Sigmoid colon (tissue), 7 donors: Measurements from ENCODE around the gene SRP54. TPM values are rescaled to one million over a fixed set of nuclear protein-coding genes. Genes with fewer than 3 reads are reported as not detected.

ENCODE experiments used
- DNase-seq: peaks from one replicate; pipeline ENCODE4 v3.0.0-alpha.2; 2019
- H3K27ac ChIP-seq, 4 donors: fragments of 200-600 bp; sonication (generic); one replicate each; pipeline ENCODE4 v1.5.1; 2016 to 2019; ENCODE audit warnings: mild to moderate bottlenecking in 1 of 4
- H3K27me3 ChIP-seq, 3 donors: fragments of 200-600 bp; sonication (generic); one replicate each; pipeline ENCODE4 v1.5.1; 2019; ENCODE audit warnings: mild to moderate bottlenecking in 1 of 3
- H3K36me3 ChIP-seq, 4 donors: fragments of 200-600 bp; sonication (generic); one replicate each; pipeline ENCODE4 v1.5.1; 2016 to 2019
- H3K4me1 ChIP-seq, 4 donors: fragments of 200-600 bp; sonication (generic); one replicate each; pipeline ENCODE4 v1.5.1; 2017 to 2019
- H3K4me3 ChIP-seq, 4 donors: fragments of 200-600 bp; sonication (generic); one replicate each; pipeline ENCODE4 v1.5.1; 2017 to 2019; ENCODE audit warnings: mild to moderate bottlenecking in 2 of 4, moderate library complexity in 1 of 4
- H3K9me3 ChIP-seq, 4 donors: fragments of 200-600 bp in 3 of 4; sonication (generic) in 3 of 4; one replicate each; pipeline versions ENCODE4 v1.5.1 to v1.6.1; 2013 to 2019
- CTCF ChIP-seq, 4 experiments: fragments of 450-650 bp in 3 of 4; fragments of 200-600 bp in 1 of 4; IDR thresholded peaks; one replicate each; pipeline ENCODE4 v1.5.1; 2016 to 2019; ENCODE audit warnings: antibody characterized with exemption in 4 of 4, mild to moderate bottlenecking in 3 of 4, moderate library complexity in 2 of 4
- EP300 ChIP-seq, 4 donors: sonication (generic); formaldehyde crosslinking; IDR thresholded peaks; one replicate each; pipeline ENCODE4 v1.6.1; 2017; ENCODE audit warnings: antibody characterized with exemption in 4 of 4
- POLR2A ChIP-seq, 2 donors: fragments of 450-650 bp; IDR thresholded peaks; one replicate each; pipeline ENCODE4 v1.6.1; 2016; ENCODE audit warnings: antibody characterized with exemption in 2 of 2, mild to moderate bottlenecking in 2 of 2, moderate library complexity in 2 of 2
- POLR2AphosphoS5 ChIP-seq, 4 donors: sonication (generic); formaldehyde crosslinking; IDR thresholded peaks; one replicate each; pipeline ENCODE4 v1.6.1; 2017; ENCODE audit warnings: antibody characterized with exemption in 4 of 4
- WGBS, 2 donors: extraction: QIAGEN DNeasy Blood & Tissue Kit; methylation state at CpG; one replicate each; pipeline ENCODE4 v1.1.7; 2013; 5-methylcytosine and 5-hydroxymethylcytosine counted together
- intact Hi-C: fragments of 100-400 bp; cut with DNase I; formaldehyde crosslinking; loops from one replicate; pipeline ENCODE4 v1.15.1; 2023
- polyA plus RNA-seq, 3 donors: library from polyadenylated mRNA; stranded (reverse); fragments of 200-250 nt; gene quantifications; one replicate each; pipeline ENCODE4 v1.2.3, GENCODE V29; 2013
- total RNA-seq, 4 donors: library from RNA; depleted of rRNA; stranded (reverse); fragments of >200 nt; gene quantifications; one replicate each; pipeline ENCODE4 v1.1.0, GENCODE V29; 2016
- donor health status: healthy with polysubstance abuse.
- donor health status: Bipolar disorder and iron deficiency.
- donor health status: healthy.

The SRP54 gene
- total and polyA plus RNA-seq, 7 donors = 29.9 to 36.1 (median 34.2) TPM

- H3K36me3 ChIP-seq = no peaks in the 10 kb centered on the region
- H3K27ac ChIP-seq = no peak overlapping the region
- intact Hi-C loops = loop anchor here (10.0 kb wide), 3 partner anchors 168 to 782 kb away; partner anchors contain the start of genes BAZ1A, BRMS1L and PSMA6
- H3K4me3 ChIP-seq = no peak overlapping the region
- H3K27me3 ChIP-seq = no peaks in the 10 kb centered on the region
- peaks cover 0 to 19% (median 13%) of the 10 kb centered on the region in 4 donors for H3K4me1 ChIP-seq
- no peak for TF ChIP-seq POLR2A (IDR thresholded peaks at IDR 0.05)
- TF ChIP-seq POLR2AphosphoS5 (IDR thresholded peaks at IDR 0.05) = no peak
- no peak for TF ChIP-seq CTCF (IDR thresholded peaks at IDR 0.05)
- no peak for TF ChIP-seq EP300 (IDR thresholded peaks at IDR 0.05)
- no peak for DNase-seq
- H3K9me3 ChIP-seq = no peaks in the 10 kb centered on the region
- 91 to 92% methylated on average over 2 of the region's 2 CpGs for WGBS, 2 donors
These were observed 60.3 kb downstream of the SRP54 start for GRCh38 chr14:35043046-35043445.

- Histone ChIP-seq H3K27ac (peak overlapping the region; percentile 93 to 98 (median 97)), H3K36me3 (peaks cover 0 to 4% (median 0%) of the 10 kb centered on the region in 4 donors), H3K4me1 (peaks cover 0 to 22% (median 17%) of the 10 kb centered on the region in 4 donors), H3K27me3 (no peaks in the 10 kb centered on the region), H3K9me3 (no peaks in the 10 kb centered on the region), H3K4me3 (peak overlapping the region; percentile 67 to 87 (median 82))
- intact Hi-C loops = loop anchor here (5.0 to 10.0 kb wide), 6 partner anchors 77 to 780 kb away; partner anchors contain the start of genes BAZ1A, BRMS1L, CFL2 and NFKBIA
- TF ChIP-seq CTCF (IDR thresholded peaks at IDR 0.05) (no peak), POLR2AphosphoS5 (IDR thresholded peaks at IDR 0.05) (no peak), EP300 (IDR thresholded peaks at IDR 0.05) (no peak), POLR2A (IDR thresholded peaks at IDR 0.05) (no peak)
- DNase-seq = no peak
- WGBS, 2 donors = 9 to 19% methylated on average over 8 of the region's 8 CpGs
These were observed 62.4 kb downstream of the SRP54 start for GRCh38 chr14:35044939-35045797.

- DNase-seq = no peak
- Histone ChIP-seq H3K36me3 (peaks cover 0 to 9% (median 0%) of the 10 kb centered on the region in 4 donors), H3K4me1 (peaks cover 0 to 27% (median 22%) of the 10 kb centered on the region in 4 donors), H3K27me3 (no peaks in the 10 kb centered on the region), H3K9me3 (no peaks in the 10 kb centered on the region), H3K4me3 (peak overlapping the region; percentile 67 to 87 (median 82)), H3K27ac (peak overlapping the region; percentile 93 to 98 (median 97))
- intact Hi-C loops = loop anchor here (2.0 to 10.0 kb wide), 7 partner anchors 63 to 779 kb away; partner anchors contain the start of genes BAZ1A, BRMS1L, CFL2 and NFKBIA
- no peak for TF ChIP-seq CTCF (IDR thresholded peaks at IDR 0.05)
- no peak for TF ChIP-seq POLR2AphosphoS5 (IDR thresholded peaks at IDR 0.05)
- TF ChIP-seq POLR2A (IDR thresholded peaks at IDR 0.05) = no peak
- no peak for TF ChIP-seq EP300 (IDR thresholded peaks at IDR 0.05)
- WGBS, 2 donors = 0 to 1% methylated on average over 6 of the region's 6 CpGs
These were observed 62.9 kb downstream of the SRP54 start for GRCh38 chr14:35045798-35046047.

GRCh38 chr14:35046048-35046750 lies 63.4 kb downstream of the SRP54 start, which contains the start of gene FAM177A1:
Gene FAM177A1 (plus strand): TSS chr14:35046272. CDS start chr14:35046464, 192 bp downstream.
- peak in 2 of 4 donors; percentile 32 to 68 for TF ChIP-seq EP300 (IDR thresholded peaks at IDR 0.05)
- no peak for TF ChIP-seq CTCF (IDR thresholded peaks at IDR 0.05)
- TF ChIP-seq POLR2AphosphoS5 (IDR thresholded peaks at IDR 0.05) = peak; percentile 88 to 94 (median 92)
- TF ChIP-seq POLR2A (IDR thresholded peaks at IDR 0.05) = peak; percentile 62 to 91
- WGBS, 2 donors = 0% methylated on average over 77 of the region's 77 CpGs
- DNase-seq = peak; percentile 99
- H3K36me3 ChIP-seq = peaks cover 0 to 10% (median 0%) of the 10 kb centered on the region in 4 donors
- peak within 1 kb of the TSS; percentile 67 to 87 (median 82) for H3K4me3 ChIP-seq
- no peaks in the 10 kb centered on the region for H3K27me3 ChIP-seq
- H3K27ac ChIP-seq = peak within 1 kb of the TSS; percentile 93 to 98 (median 97)
- intact Hi-C loops = loop anchor here (2.0 to 10.0 kb wide), 7 partner anchors 63 to 779 kb away; partner anchors contain the start of genes BAZ1A, BRMS1L, CFL2 and NFKBIA
- no peaks in the 10 kb centered on the region for H3K9me3 ChIP-seq
- H3K4me1 ChIP-seq = peaks cover 0 to 29% (median 24%) of the 10 kb centered on the region in 4 donors
